Pancreas (tissue), 10 donors: ENCODE results near the gene EPC2. TPM values are rescaled to one million over a fixed set of nuclear protein-coding genes. Genes with fewer than 3 reads are reported as not detected.
A peak's percentile ranks its signal among the peaks of the same experiment; 100 is the strongest.
"Not testable (repeated sequence)": the region's sequence is repeated elsewhere in the genome, so short reads cannot be mapped to it uniquely, and the experiment has no call there.

Source experiments
- ATAC-seq, 4 donors: fragments of 200-7000 bp; cut with Tn5 transposase; one replicate each; pipeline versions ENCODE4 v1.8.0 to v1.9.1; 2020; ENCODE audit warnings: mild to moderate bottlenecking in 4 of 4, moderate library complexity in 4 of 4
- DNase-seq, 6 donors: peaks; one replicate each; pipeline ENCODE4 v3.0.0-alpha.2; 2020
- FAIRE-seq: peaks from 2 replicates; lab custom pipeline; 2012; peaks lifted over from hg19 to GRCh38; lab: Jason Lieb, UNC
- H3K27ac ChIP-seq, 4 donors: fragments of 200-600 bp; sonication (generic); 1 replicate in 3 of 4; 2 replicates in 1 of 4; pipeline versions ENCODE4 v1.5.0 to v1.8.0; 2020
- H3K27me3 ChIP-seq, 4 donors: fragments of 200-600 bp; one replicate each; pipeline ENCODE4 v1.8.0; 2021
- H3K36me3 ChIP-seq, 3 donors: fragments of 200-600 bp; sonication (generic) in 1 of 3; one replicate each; pipeline versions ENCODE4 v1.5.0 to v1.8.0; 2020 to 2021
- H3K4me1 ChIP-seq, 3 donors: fragments of 200-600 bp; one replicate each; pipeline ENCODE4 v1.8.0; 2021
- H3K4me3 ChIP-seq, 4 donors: fragments of 200-600 bp; sonication (generic) in 2 of 4; one replicate each; pipeline versions ENCODE4 v1.5.0 to v1.8.0; 2020 to 2021
- H3K9me3 ChIP-seq, 4 donors: fragments of 200-600 bp; one replicate each; pipeline ENCODE4 v1.8.0; 2021
- WGBS, 2 donors: extraction: QIAGEN DNeasy Blood & Tissue Kit; methylation state at CpG; one replicate each; pipeline ENCODE4 v1.1.7; 2013; 5-methylcytosine and 5-hydroxymethylcytosine counted together
- intact Hi-C, 3 donors: fragments of 100-400 bp; cut with DNase I; formaldehyde crosslinking; loops; one replicate each; pipeline versions ENCODE4 v1.11.1 to v1.14.2; 2022
- polyA plus RNA-seq, 2 donors: library from polyadenylated mRNA; stranded (reverse); fragments of 200-250 nt; gene quantifications; one replicate each; pipeline ENCODE4 v1.2.3, GENCODE V29; 2013
- total RNA-seq, 6 donors: library from RNA; stranded (reverse); fragmentation: NEBNext Ultra II Directional in 4 of 6; extraction: Animal tissue kit (Norgen Biotek cat#: 25700) in 4 of 6; gene quantifications; one replicate each; pipeline versions ENCODE4 v1.2.1 to v1.2.4, GENCODE V29; 2021 to 2023
- TF ChIP-seq, protein P1 (sequence below), 4 donors: fragments of 200-600 bp; sonication (generic) in 3 of 4; IDR thresholded peaks; one replicate each; pipeline versions ENCODE4 v1.5.0 to v1.8.0; 2021; ENCODE audit warnings: antibody characterized with exemption in 4 of 4
- donor health status: healthy with polysubstance abuse.
- donor health status: DM: no; HTN: no; CAD: no; lungs with moderate emphysema.
- donor health status: DM: no; HTN: no; CAD: no.
- donor health status: control.
- donor health status: control.
- donor health status: Bipolar disorder and iron deficiency.
- donor health status: DM: yes; HTN: yes; CAD: no.
- donor health status: DM: no; HTN: no; CAD: no.
- donor health status: DM: no; HTN: no; CAD: no.
- donor health status: DM: yes; HTN: yes; CAD: no.

EPC2 gene
- total and polyA plus RNA-seq, 8 donors, result 3.1 to 17.7 (median 12.8) TPM

DNA sequence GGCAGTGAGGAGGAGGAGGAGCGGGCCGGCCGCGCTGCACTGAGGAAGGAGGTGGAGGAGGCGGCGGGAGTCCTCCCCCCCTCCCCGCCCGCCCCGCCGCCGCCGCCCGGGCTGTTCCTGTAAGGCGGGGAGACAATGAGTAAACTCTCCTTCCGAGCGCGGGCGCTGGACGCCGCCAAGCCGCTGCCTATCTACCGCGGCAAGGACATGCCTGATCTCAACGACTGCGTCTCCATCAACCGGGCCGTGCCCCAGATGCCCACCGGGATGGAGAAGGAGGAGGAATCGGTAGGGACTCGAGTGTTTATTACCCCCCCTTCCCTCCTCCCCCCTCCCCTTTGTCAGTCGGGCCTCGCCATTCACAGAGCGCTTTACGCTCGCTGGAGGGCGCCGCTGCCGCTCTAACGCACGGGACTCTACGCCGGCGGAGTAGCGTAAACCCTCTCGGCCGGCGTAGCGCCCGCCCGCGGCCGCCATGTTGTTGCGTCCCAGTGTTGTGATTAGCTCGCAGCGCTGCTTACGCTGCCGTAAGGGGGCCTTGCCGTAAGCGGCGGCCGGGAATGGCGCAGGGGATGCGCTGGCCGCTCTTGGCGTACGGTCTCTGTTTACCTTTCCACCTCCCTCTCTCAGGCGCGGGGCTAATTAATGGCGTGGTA lies 460 bp downstream of the EPC2 start:
- no peaks in the 10 kb centered on the region for H3K9me3 ChIP-seq
- H3K4me1 ChIP-seq, result peaks cover under 1 to 8% (median 5%) of the 10 kb centered on the region in 3 donors
- ATAC-seq (peak; percentile 83 to 93 (median 87)), DNase-seq (peak; percentile 92 to 97 (median 96)), FAIRE-seq (peak; percentile 81)
- intact Hi-C loops, result no loop called here
- H3K27me3 ChIP-seq, result no peaks in the 10 kb centered on the region
- no peaks in the 10 kb centered on the region for H3K36me3 ChIP-seq
- TF ChIP-seq, protein P1, sequence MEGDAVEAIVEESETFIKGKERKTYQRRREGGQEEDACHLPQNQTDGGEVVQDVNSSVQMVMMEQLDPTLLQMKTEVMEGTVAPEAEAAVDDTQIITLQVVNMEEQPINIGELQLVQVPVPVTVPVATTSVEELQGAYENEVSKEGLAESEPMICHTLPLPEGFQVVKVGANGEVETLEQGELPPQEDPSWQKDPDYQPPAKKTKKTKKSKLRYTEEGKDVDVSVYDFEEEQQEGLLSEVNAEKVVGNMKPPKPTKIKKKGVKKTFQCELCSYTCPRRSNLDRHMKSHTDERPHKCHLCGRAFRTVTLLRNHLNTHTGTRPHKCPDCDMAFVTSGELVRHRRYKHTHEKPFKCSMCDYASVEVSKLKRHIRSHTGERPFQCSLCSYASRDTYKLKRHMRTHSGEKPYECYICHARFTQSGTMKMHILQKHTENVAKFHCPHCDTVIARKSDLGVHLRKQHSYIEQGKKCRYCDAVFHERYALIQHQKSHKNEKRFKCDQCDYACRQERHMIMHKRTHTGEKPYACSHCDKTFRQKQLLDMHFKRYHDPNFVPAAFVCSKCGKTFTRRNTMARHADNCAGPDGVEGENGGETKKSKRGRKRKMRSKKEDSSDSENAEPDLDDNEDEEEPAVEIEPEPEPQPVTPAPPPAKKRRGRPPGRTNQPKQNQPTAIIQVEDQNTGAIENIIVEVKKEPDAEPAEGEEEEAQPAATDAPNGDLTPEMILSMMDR (IDR thresholded peaks at IDR 0.05), result peak in 2 of 4 donors; percentile 16 to 17
- H3K27ac ChIP-seq, result peak overlapping the region; percentile 99 to 100 (median 100)
- H3K4me3 ChIP-seq, result peak overlapping the region; percentile 78 to 88 (median 84)
- WGBS, 2 donors, result 0% methylated on average over 64 to 65 of the region's 69 CpGs

DNA sequence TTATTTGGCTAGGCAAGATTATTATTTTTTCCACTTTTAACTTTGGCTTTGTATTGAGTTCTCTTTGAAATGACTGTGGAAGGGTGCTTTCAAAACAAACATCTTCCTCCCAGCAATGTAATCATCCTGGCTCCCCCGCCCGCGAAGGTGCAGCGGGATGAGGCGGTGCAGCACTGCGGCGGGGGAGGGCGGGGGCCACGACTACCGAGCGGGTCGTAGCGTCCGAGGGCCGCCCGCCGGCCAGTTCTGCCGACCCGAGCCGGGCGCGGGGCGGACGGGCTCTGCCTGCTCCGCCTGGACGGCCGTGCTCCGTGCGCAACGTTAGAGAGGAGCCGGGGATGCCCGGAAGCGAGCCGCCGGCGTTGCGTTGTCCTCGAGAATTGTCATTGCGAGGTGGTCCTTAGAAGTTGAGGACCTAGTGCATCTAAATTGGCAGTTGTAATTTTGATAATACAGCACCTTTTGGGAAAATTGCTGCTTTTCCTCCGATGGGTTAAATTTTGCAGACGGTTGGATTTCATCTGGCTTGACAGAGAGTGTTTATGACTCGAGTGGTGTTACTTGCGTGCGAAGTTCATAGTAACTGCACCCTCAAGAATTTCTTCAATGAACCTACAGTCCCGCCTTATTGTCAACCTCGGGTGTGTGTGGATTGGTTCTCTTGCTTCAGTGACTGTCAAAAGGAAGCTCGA lies 1.1 kb downstream of the EPC2 start:
- no peaks in the 10 kb centered on the region for H3K36me3 ChIP-seq
- no peaks in the 10 kb centered on the region for H3K9me3 ChIP-seq
- H3K27ac ChIP-seq, result peak overlapping the region; percentile 99 to 100 (median 100)
- intact Hi-C loops, result no loop called here
- peak; percentile 18 to 43 (median 36) for ATAC-seq
- H3K27me3 ChIP-seq, result no peaks in the 10 kb centered on the region
- WGBS, 2 donors, result 0% methylated on average over 40 to 47 of the region's 47 CpGs
- peak; percentile 80 for FAIRE-seq
- TF ChIP-seq, protein P1 (IDR thresholded peaks at IDR 0.05), result no peak
- H3K4me1 ChIP-seq, result peaks cover 5 to 8% (median 7%) of the 10 kb centered on the region in 3 donors
- peak overlapping the region; percentile 60 to 88 (median 81) for H3K4me3 ChIP-seq
- DNase-seq, result peak; percentile 32 to 73 (median 41)

DNA sequence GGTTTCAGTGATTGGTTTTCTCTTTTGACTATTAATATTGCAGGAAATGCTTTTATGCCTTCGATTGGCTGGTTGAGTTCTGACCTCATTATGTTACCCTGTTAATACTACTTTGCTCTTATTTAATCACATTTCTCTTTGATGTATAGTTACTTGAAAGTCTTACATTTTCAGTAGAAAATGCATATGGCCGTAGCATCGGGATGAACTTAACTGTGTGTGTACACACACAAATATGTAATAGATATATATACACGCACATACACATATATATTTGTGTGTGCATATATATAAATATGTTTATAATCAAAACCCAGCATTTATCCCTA lies 1.6 kb downstream of the EPC2 start:
- Histone ChIP-seq H3K9me3 (no peaks in the 10 kb centered on the region), H3K36me3 (no peaks in the 10 kb centered on the region), H3K4me3 (peak overlapping the region in 2 of 4 donors; percentile 78 to 84), H3K4me1 (peaks cover 5 to 8% (median 7%) of the 10 kb centered on the region in 3 donors), H3K27me3 (no peaks in the 10 kb centered on the region), H3K27ac (peak overlapping the region in 3 of 4 donors; percentile 100)
- intact Hi-C loops, result no loop called here
- no peak for DNase-seq
- no peak for ATAC-seq
- peak; percentile 9 for FAIRE-seq
- 18 to 24% methylated on average over 4 of the region's 4 CpGs for WGBS, 2 donors
- TF ChIP-seq, protein P1 (IDR thresholded peaks at IDR 0.05), result no peak

DNA sequence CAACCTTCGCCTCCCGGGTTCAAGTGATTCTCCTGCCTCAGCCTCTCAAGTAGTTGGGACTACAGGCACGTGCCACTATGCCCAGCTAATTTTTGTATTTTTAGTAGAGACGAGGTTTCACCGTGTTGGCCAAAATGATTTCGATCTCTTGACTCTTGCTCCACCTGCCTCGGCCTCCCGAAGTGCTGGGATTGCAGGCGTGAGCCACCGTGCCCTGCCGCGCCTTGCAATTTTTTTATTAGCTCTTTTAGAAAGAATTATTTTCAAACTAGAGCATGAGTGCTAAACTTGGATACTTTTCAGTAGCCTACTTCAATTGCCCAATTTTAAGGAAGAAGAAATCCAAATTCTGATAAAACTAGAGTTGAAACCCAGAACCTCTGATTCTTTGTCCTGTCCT lies 3.2 kb downstream of the EPC2 start:
- H3K36me3 ChIP-seq, DNase-seq, H3K27ac ChIP-seq, intact Hi-C loops, FAIRE-seq, ATAC-seq, H3K27me3 ChIP-seq, H3K9me3 ChIP-seq, H3K4me3 ChIP-seq: not testable (repeated sequence)
- peaks cover 5 to 11% (median 9%) of the 10 kb centered on the region in 3 donors for H3K4me1 ChIP-seq
- WGBS, 2 donors, result 95% methylated on average over 12 of the region's 12 CpGs

DNA sequence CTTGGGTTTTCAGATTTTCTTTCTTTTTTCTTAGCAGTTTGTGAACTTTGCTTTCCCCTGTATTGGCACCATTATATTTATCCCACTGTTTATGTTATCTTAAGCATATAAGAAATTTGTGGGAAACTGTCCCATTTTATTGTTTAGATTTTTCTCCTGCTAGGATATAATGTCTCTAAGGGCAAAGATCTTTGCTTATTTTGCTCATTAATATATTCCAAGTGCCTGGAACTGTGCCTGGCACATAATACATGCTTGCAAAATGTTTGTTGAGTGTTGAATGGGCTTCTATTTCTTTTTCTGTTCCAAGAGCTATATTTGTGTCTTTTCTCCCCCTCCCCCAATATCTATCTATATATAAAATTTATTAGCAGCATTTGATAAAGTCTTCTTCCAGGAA lies 5.4 kb downstream of the EPC2 start:
- no peak for FAIRE-seq
- Histone ChIP-seq H3K9me3 (no peaks in the 10 kb centered on the region), H3K4me3 (no peak overlapping the region), H3K36me3 (no peaks in the 10 kb centered on the region), H3K27me3 (no peaks in the 10 kb centered on the region), H3K4me1 (peaks cover 5 to 15% (median 13%) of the 10 kb centered on the region in 3 donors), H3K27ac (no peak overlapping the region)
- no peak for DNase-seq
- TF ChIP-seq, protein P1 (IDR thresholded peaks at IDR 0.05), result no peak
- no peak for ATAC-seq
- intact Hi-C loops, result no loop called here
